Activated CD8-positive, alpha-beta memory T cell treated with anti-CD3 and anti-CD28 coated beads for 48 hours (primary cell): ENCODE results near the gene DAB1.

Experiments used
- DNase-seq, 3 experiments: peaks; one replicate each; pipeline ENCODE4 v3.0.0-alpha.2; 2020; ENCODE audit warnings: low read depth in 2 of 3, low spot score in 2 of 3

Gene DAB1

GRCh38 chr1:57319791-57320190, 104.1 kb downstream of the DAB1 start:
- DNase-seq = no peak

GRCh38 chr1:57319165-57319564, 104.7 kb downstream of the DAB1 start:
- no peak for DNase-seq

GRCh38 chr1:57316861-57317260, 107.0 kb downstream of the DAB1 start:
- DNase-seq = no peak

GRCh38 chr1:57316291-57316690, 107.6 kb downstream of the DAB1 start:
- DNase-seq = no peak

GRCh38 chr1:57312869-57313268, 111.0 kb downstream of the DAB1 start:
- DNase-seq = no peak

GRCh38 chr1:57311411-57311810, 112.4 kb downstream of the DAB1 start:
- no peak for DNase-seq

GRCh38 chr1:57311006-57311405, 112.9 kb downstream of the DAB1 start:
- DNase-seq = no peak

- no peak for DNase-seq
Measured at GRCh38 chr1:57309630-57310029, 114.2 kb downstream of the DAB1 start.

GRCh38 chr1:57307392-57308170, 116.3 kb downstream of the DAB1 start:
- peak in 1 of 3 experiments; percentile 1 for DNase-seq

- no peak for DNase-seq
Measured at GRCh38 chr1:57304591-57304990, 119.3 kb downstream of the DAB1 start.

- DNase-seq = no peak
Measured at GRCh38 chr1:57302812-57303596, 120.9 kb downstream of the DAB1 start.

- no peak for DNase-seq
Measured at GRCh38 chr1:57300186-57300585, 123.7 kb downstream of the DAB1 start.

GRCh38 chr1:57296726-57297250, 127.1 kb downstream of the DAB1 start:
- DNase-seq = no peak

- no peak for DNase-seq
Measured at GRCh38 chr1:57295326-57295725, 128.5 kb downstream of the DAB1 start.

- no peak for DNase-seq
Measured at GRCh38 chr1:57294177-57294576, 129.7 kb downstream of the DAB1 start.

GRCh38 chr1:57293214-57293613, 130.6 kb downstream of the DAB1 start:
- no peak for DNase-seq

GRCh38 chr1:57289781-57290180, 134.1 kb downstream of the DAB1 start:
- no peak for DNase-seq

- DNase-seq = no peak
Measured at GRCh38 chr1:57285992-57286391, 137.9 kb downstream of the DAB1 start.

GRCh38 chr1:57282411-57282810, 141.4 kb downstream of the DAB1 start:
- DNase-seq = no peak

GRCh38 chr1:57281324-57281723, 142.5 kb downstream of the DAB1 start:
- no peak for DNase-seq

GRCh38 chr1:57279909-57280666, 143.8 kb downstream of the DAB1 start:
- DNase-seq = no peak
